Heart right ventricle (tissue), 16 donors: Measurements from ENCODE around the gene CTXN2. TPM values are rescaled to one million over a fixed set of nuclear protein-coding genes. Genes with fewer than 3 reads are reported as not detected.

Experiments
- ATAC-seq, 8 donors: fragments of 200-7000 bp; cut with Tn5 transposase; one replicate each; pipeline ENCODE4 v1.9.1; 2020; ENCODE audit warnings: mild to moderate bottlenecking in 8 of 8, moderate library complexity in 8 of 8, moderate number of reproducible peaks in 1 of 8
- DNase-seq, 2 donors: peaks; one replicate each; pipeline ENCODE4 v3.0.0-alpha.2; 2020
- H3K27ac ChIP-seq, 10 donors: fragments of 200-600 bp; sonication (generic) in 2 of 10; one replicate each; pipeline versions ENCODE4 v1.5.0 to v1.8.0; 2020 to 2022; ENCODE audit warnings: mild to moderate bottlenecking in 3 of 10
- H3K27me3 ChIP-seq, 7 donors: fragments of 200-600 bp; one replicate each; pipeline ENCODE4 v1.8.0; 2021 to 2022; ENCODE audit warnings: mild to moderate bottlenecking in 2 of 7
- H3K36me3 ChIP-seq, 9 donors: fragments of 200-600 bp; sonication (generic) in 1 of 9; one replicate each; pipeline versions ENCODE4 v1.5.0 to v1.8.0; 2020 to 2022; ENCODE audit warnings: mild to moderate bottlenecking in 2 of 9
- H3K4me1 ChIP-seq, 9 donors: fragments of 200-600 bp; sonication (generic) in 1 of 9; one replicate each; pipeline versions ENCODE4 v1.5.0 to v1.8.0; 2020 to 2022; ENCODE audit warnings: mild to moderate bottlenecking in 4 of 9
- H3K4me3 ChIP-seq, 10 donors: fragments of 200-600 bp; sonication (generic) in 2 of 10; one replicate each; pipeline versions ENCODE4 v1.5.0 to v1.8.0; 2020 to 2022; ENCODE audit warnings: mild to moderate bottlenecking in 7 of 10, moderate library complexity in 2 of 10
- H3K9me3 ChIP-seq, 11 donors: fragments of 200-600 bp in 10 of 11; sonication (generic) in 2 of 11; one replicate each; pipeline versions ENCODE4 v1.5.0 to v1.8.0; 2013 to 2022; ENCODE audit warnings: mild to moderate bottlenecking in 2 of 11, control low read depth in 1 of 11, moderate library complexity in 1 of 11
- CTCF ChIP-seq, 9 donors: fragments of 200-600 bp; sonication (generic) in 2 of 9; IDR thresholded peaks; one replicate each; pipeline versions ENCODE4 v1.5.0 to v1.8.0; 2021 to 2022; ENCODE audit warnings: antibody characterized with exemption in 9 of 9, mild to moderate bottlenecking in 5 of 9, moderate library complexity in 1 of 9
- WGBS, 2 donors: extraction: QIAGEN DNeasy Blood & Tissue Kit; methylation state at CpG; one replicate each; pipeline ENCODE4 v1.1.7; 2013; ENCODE audit warnings: inconsistent platforms in 1 of 2; 5-methylcytosine and 5-hydroxymethylcytosine counted together
- intact Hi-C, 10 donors: fragments of 100-400 bp; cut with DNase I; formaldehyde crosslinking; loops; one replicate each; pipeline versions ENCODE4 v1.11.1 to v1.14.2; 2022
- polyA plus RNA-seq, 2 donors: library from polyadenylated mRNA; stranded (reverse); fragments of 200-250 nt; gene quantifications; one replicate each; pipeline ENCODE4 v1.2.3, GENCODE V29; 2013
- total RNA-seq, 10 donors: library from RNA; stranded (reverse); fragmentation: NEBNext Ultra II Directional in 3 of 10; extraction: Animal tissue kit (Norgen Biotek cat#: 25700) in 3 of 10; gene quantifications; one replicate each; pipeline versions ENCODE4 v1.2.1 to v1.2.4, GENCODE V29; 2021 to 2023
- donor health status: Arrhythmogenic right ventricular cardiomyopathy.
- donor health status: ischemic (EF 13 %, LVEDD 7.1; RV severe dilation, severe dysfunction).
- donor health status: healthy with polysubstance abuse.
- donor health status: DM: no; HTN: yes; CAD: no.
- donor health status: DM: no; HTN: no; CAD: no.
- donor health status: ischemic (EF 25% LVEDD 6.9; RV normal size, moderate dysfunction).
- donor health status: ischemic (EF 25% LVEDD 5.7; RV mildly dilated, moderate dysfunction).
- donor health status: healthy.
- donor health status: DM: yes; HTN: yes; CAD: no.
- donor health status: Ischemic cardiomyopathy.
- donor health status: ischemic (EF 35%, LVEDD 5.7; RV mildly dilated, moderate dysfunction).
- donor health status: nonischemic (EF 11% LVEDD 7.7; RV severe dilation, severe dysfunction).
- donor health status: DM: yes; HTN: yes; CAD: no.
- donor health status: PGD.
- donor health status: ischemic (EF 29% LVEDD 5.4; RV normal size, mild dysfunction).
- donor health status: nonischemic (EF 23%, LVEDD 6.1; RV moderate dilation, normal function).

CTXN2 gene
- total and polyA plus RNA-seq, 12 donors = not detected

- no peak for TF ChIP-seq CTCF (IDR thresholded peaks at IDR 0.05)
- intact Hi-C loops = no loop called here
- ATAC-seq (no peak), DNase-seq (no peak)
- no peaks in the 10 kb centered on the region for H3K4me1 ChIP-seq
- H3K36me3 ChIP-seq = peaks cover 0 to 5% (median 0%) of the 10 kb centered on the region in 9 donors
- no peak overlapping the region for H3K27ac ChIP-seq
- 85 to 95% methylated on average over 1 of the region's 1 CpG for WGBS, 2 donors
- H3K9me3 ChIP-seq = peaks cover 0 to 26% (median 0%) of the 10 kb centered on the region in 11 donors
- no peaks in the 10 kb centered on the region for H3K27me3 ChIP-seq
- no peak overlapping the region for H3K4me3 ChIP-seq
Measured at GRCh38 chr15:48170981-48171380, 20.5 kb upstream of the CTXN2 start.

GRCh38 chr15:48175126-48175525, 16.3 kb upstream of the CTXN2 start:
- ATAC-seq (no peak), DNase-seq (no peak)
- peaks cover 0 to 26% (median 0%) of the 10 kb centered on the region in 11 donors for H3K9me3 ChIP-seq
- no peak overlapping the region for H3K27ac ChIP-seq
- peaks cover 0 to 32% (median 0%) of the 10 kb centered on the region in 7 donors for H3K27me3 ChIP-seq
- 96 to 97% methylated on average over 3 of the region's 3 CpGs for WGBS, 2 donors
- TF ChIP-seq CTCF (IDR thresholded peaks at IDR 0.05) = no peak
- no peak overlapping the region for H3K4me3 ChIP-seq
- peaks cover 0 to 18% (median 8%) of the 10 kb centered on the region in 9 donors for H3K4me1 ChIP-seq
- intact Hi-C loops = no loop called here
- no peaks in the 10 kb centered on the region for H3K36me3 ChIP-seq

- ATAC-seq (no peak), DNase-seq (no peak)
- TF ChIP-seq CTCF (IDR thresholded peaks at IDR 0.05) = no peak
- WGBS, 2 donors = 83% methylated on average over 4 of the region's 4 CpGs
- no peaks in the 10 kb centered on the region for H3K36me3 ChIP-seq
- H3K27me3 ChIP-seq = peaks cover 0 to 39% (median 3%) of the 10 kb centered on the region in 7 donors
- no peak overlapping the region for H3K27ac ChIP-seq
- peaks cover 0 to 26% (median 0%) of the 10 kb centered on the region in 11 donors for H3K9me3 ChIP-seq
- H3K4me3 ChIP-seq = no peak overlapping the region
- intact Hi-C loops = no loop called here
- H3K4me1 ChIP-seq = peaks cover 0 to 18% (median 8%) of the 10 kb centered on the region in 9 donors
Measured at GRCh38 chr15:48176112-48176511, 15.4 kb upstream of the CTXN2 start.

GRCh38 chr15:48176957-48177356, 14.5 kb upstream of the CTXN2 start:
- peaks cover 0 to 44% (median 6%) of the 10 kb centered on the region in 7 donors for H3K27me3 ChIP-seq
- 66 to 76% methylated on average over 2 of the region's 2 CpGs for WGBS, 2 donors
- H3K27ac ChIP-seq = peak overlapping the region in 4 of 10 donors; percentile 56 to 89 (median 83)
- no peak for TF ChIP-seq CTCF (IDR thresholded peaks at IDR 0.05)
- H3K4me1 ChIP-seq = peaks cover 0 to 18% (median 8%) of the 10 kb centered on the region in 9 donors
- peak overlapping the region in 9 of 10 donors; percentile 53 to 78 (median 66) for H3K4me3 ChIP-seq
- intact Hi-C loops = no loop called here
- H3K9me3 ChIP-seq = peaks cover 0 to 23% (median 0%) of the 10 kb centered on the region in 11 donors
- ATAC-seq (no peak), DNase-seq (no peak)
- H3K36me3 ChIP-seq = no peaks in the 10 kb centered on the region
